Stromal cell of bone marrow (primary cell): Measurements from ENCODE around the gene CASR.
"Not testable (repeated sequence)": the region's sequence is repeated elsewhere in the genome, so short reads cannot be mapped to it uniquely, and the experiment has no call there.

Experiments used
- DNase-seq: peaks from one replicate; pipeline ENCODE4 v3.0.0-alpha.2; 2012; ENCODE audit warnings: low read depth

CASR gene, protein sequence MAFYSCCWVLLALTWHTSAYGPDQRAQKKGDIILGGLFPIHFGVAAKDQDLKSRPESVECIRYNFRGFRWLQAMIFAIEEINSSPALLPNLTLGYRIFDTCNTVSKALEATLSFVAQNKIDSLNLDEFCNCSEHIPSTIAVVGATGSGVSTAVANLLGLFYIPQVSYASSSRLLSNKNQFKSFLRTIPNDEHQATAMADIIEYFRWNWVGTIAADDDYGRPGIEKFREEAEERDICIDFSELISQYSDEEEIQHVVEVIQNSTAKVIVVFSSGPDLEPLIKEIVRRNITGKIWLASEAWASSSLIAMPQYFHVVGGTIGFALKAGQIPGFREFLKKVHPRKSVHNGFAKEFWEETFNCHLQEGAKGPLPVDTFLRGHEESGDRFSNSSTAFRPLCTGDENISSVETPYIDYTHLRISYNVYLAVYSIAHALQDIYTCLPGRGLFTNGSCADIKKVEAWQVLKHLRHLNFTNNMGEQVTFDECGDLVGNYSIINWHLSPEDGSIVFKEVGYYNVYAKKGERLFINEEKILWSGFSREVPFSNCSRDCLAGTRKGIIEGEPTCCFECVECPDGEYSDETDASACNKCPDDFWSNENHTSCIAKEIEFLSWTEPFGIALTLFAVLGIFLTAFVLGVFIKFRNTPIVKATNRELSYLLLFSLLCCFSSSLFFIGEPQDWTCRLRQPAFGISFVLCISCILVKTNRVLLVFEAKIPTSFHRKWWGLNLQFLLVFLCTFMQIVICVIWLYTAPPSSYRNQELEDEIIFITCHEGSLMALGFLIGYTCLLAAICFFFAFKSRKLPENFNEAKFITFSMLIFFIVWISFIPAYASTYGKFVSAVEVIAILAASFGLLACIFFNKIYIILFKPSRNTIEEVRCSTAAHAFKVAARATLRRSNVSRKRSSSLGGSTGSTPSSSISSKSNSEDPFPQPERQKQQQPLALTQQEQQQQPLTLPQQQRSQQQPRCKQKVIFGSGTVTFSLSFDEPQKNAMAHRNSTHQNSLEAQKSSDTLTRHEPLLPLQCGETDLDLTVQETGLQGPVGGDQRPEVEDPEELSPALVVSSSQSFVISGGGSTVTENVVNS

DNA sequence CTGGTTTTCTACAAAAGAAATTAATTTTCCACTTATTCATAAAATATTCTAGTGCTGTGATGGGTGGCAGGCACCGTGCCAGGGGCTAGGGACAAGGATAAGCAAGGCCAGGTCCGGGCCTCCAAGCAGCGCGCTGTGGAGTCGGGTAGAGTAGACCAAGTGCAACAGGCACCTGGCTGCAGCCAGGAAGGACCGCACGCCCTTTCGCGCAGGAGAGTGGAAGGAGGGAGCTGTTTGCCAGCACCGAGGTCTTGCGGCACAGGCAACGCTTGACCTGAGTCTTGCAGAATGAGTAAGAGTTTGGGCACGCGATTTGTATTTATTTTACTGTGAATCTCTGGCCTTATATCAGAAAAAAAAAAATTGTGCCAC lies at the start of gene CASR:
CASR (plus strand) TSS at position 148 of the 372 bp plus-strand sequence. CDS start 70,522 bp downstream, outside the sequence.
- DNase-seq: no peak

DNA sequence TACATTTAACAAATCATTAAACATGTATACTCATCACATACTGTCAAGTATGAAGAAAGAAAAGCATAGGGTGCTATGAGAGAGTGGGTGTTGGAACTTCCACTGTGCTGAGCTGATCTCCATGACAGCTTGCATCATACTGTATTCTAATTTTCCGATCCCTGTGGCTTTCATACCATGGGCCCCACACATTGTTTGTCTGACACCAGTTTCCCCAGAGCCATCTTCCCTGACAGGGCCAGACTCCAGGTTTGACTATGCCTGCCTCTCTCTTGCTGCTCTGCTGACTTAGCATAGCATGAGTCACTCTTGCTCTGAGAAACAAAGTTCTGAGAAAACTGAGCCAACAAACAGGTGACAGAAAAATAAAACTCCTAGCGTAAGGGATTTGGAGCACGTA lies 37.0 kb upstream of the CASR start:
- DNase-seq: no peak

DNA sequence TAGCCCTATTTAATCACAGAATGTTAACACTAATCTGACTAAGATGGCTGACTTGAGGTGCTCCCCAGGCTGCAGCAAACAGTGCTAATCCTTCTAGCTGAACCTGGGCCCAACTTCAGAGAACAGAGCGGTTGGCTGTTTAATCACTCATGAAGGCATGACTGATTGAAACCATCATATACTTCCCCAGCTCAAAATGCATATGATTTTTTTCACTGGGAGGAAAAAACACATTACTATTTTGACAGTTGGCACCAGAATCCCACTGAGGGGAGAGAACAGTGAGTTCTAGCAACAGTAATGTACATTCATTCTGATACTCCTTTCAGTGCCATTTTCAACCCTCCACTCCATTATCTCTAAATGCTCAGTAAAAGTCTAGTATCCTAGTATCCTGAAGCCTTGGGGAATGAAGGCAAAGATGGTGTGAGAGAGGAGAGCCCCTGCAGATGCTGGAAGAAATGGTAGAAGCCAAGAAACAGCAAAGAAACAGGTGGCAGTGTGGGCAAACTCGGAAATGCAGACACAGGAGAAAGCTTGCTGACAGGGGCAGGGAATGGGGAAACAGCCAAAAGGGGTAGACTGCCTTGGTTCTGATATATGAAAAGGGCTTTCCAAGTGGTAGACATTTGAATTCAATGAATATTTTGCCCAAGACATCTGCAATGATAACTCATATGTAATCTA lies 34.4 kb upstream of the CASR start:
- no peak for DNase-seq

DNA sequence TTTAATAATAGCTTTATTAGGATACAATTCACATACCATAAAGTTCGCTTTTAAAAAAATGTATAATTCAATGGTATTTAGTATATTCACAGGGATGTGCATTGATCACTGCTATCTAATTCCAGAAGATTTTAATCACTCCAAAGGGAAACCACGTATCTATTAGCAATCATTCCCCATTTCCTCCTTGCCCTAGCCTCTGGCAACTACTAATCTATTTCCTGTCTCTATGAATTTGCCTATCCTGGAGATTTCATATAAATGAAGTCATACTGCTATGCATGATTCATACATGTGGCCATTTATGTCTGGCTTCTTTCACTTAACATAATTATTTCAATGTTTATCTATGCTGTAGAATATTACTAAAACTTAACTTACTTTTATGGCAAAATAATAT lies 32.0 kb upstream of the CASR start:
- no peak for DNase-seq

DNA sequence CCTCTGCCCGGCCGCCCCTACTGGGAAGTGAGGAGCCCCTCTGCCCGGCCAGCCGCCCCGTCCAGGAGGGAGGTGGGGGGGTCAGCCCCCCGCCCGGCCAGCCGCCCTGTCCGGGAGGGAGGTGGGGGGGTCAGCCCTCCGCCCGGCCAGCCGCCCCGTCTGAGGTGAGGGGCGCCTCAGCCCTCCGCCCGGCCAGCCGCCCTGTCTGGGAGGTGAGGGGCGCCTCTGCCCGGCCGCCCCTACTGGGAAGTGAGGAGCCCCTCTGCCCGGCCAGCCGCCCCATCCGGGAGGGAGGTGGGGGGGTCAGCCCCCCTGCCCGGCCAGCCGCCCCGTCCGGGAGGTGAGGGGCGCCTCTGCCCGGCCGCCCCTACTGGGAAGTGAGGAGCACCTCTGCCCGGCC lies 18.5 kb upstream of the CASR start:
- not testable (repeated sequence) for DNase-seq

DNA sequence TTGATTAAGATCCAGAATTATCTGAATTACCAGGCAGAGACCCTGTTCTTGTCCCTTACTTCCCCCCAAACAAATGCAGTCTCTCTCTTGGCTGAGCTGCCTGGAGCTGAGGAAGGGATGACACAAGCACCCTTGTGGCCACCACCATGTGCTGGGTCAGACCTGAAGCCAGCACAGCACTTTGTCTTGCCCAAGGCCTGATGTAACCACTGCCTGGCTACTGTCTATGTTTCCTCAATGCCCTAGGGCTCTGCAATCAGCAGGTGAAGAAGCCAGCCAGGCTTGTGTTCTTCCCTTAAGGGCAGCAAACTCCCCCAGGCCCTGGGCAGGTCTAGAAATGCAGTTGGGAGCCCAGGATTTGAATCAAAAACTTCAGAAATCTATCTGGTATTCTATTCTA lies 15.8 kb upstream of the CASR start:
- no peak for DNase-seq

DNA sequence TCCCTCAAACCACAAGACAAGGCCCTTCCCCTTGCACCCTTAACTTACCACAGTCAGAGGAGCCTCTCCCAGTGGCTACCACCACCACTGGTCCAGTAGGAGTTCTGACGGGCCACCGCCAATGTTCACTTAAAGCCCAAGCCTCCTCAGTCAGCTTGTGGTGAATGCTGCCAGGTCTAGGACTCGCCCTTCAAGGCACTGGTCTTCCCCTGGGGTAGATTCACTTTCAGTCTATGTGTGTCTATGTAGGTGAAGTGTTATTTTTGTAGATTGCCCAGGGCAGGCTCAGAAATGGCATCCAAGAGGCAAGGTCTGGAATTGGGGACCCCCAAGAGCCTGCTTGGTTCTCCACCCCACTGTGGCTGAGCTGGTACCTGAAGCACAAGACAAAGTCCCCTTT lies 15.4 kb upstream of the CASR start:
- DNase-seq: no peak

DNA sequence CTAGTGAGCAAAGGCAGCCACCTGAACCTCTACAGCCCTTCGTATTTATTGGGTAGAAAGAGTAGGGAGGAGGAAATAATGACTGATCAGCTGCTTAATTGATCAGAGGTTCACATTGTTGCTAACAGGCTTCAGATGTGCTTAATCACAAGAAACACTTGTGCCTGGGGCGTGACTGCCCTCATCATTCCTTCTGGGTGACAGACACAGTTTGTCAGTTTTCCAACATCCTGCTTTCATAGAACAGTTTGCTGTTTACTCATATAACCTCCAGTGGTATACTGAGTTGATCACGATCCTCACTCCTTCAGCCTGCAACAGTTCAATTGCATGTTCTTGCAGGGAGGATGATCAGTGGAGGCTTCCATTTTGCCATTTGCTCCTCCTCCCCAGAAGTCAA lies 13.6 kb upstream of the CASR start:
- DNase-seq: no peak

DNA sequence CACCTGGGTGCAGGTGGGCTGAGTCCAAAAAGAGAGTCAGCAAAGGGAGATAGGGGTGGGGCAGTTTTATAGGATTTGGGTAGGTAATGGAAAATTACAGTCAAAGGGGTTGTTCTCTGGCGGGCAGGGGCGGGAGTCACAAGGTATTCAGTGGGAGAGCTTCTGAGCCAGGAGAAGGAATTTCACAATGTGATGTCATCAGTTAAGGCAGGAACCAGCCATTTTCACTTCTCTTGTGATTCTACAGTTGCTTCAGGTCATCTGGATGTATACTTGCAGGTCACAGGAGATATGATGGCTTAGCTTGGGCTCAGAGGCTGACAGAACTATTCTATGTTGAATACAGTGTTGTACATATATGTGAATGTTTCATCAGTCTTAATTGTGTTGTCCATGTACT lies 12.1 kb upstream of the CASR start:
- DNase-seq: not testable (repeated sequence)

DNA sequence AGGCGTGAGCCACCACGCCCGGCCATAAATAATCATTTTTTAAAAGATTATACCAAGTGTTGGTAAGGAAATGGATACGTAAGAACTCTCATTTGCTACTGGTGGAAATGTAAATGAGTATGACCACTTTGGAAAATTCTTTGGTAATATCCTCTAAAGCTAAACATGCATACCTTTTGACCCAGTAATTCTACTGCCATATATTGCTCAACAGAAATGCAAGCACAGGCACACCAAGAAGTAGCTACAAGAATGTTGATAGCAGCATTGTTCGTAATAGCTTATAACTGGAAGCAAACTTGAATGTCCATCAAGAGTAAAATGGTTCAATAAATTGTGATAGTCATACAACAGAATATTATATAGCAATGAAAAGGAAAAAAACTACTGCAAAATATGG lies 4.8 kb upstream of the CASR start:
- DNase-seq: no peak

DNA sequence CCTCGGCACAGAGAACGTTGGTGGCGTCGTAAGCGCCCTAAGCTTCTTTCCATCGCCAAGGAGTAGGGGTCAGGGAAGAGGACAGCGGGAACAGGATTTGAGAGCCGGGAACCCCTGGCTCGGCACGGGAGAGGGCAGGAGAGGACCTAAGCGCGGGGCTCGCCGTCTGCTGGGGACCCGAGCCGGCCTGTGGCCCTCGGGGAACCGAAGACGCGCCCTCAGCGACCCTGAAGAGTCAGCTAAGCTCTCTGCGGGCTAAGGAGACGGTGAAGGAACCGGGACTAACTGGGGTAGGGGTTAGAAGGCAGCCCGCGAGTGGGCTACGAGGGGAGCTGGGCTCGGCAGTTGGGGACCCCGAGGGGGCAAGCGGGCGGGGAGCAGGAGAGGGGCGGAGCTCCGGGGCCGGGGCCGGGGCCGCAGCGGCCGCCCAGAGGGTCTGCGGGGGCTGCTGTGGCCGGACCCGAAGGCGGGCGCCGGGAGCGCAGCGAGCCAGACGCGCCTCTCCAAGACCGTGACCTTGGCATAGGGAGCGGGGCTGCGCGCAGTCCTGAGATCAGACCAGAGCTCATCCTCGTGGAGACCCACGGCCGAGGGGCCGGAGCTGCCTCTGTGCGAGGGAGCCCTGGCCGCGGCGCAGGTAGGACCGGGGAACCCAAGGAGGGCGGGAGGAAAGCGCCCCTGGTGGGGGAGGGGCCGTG lies 574 bp downstream of the CASR start:
- DNase-seq: no peak

DNA sequence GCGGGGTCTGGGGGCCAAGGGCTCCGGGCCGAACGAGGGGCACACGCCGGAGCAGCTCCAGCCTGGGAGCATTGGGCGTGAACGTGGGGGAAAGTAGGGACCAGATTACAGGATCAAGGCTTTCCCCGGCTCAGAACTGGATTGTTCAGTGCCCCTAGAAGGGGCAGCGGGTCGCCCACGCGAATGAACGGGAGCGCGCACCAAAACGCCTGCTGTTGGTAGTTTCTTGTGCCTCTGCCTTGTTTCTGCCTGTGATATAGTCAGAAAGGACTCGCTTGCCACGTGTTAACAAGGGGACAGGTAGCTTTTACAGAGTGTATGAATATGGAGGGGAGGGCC lies 1.1 kb downstream of the CASR start:
- no peak for DNase-seq

DNA sequence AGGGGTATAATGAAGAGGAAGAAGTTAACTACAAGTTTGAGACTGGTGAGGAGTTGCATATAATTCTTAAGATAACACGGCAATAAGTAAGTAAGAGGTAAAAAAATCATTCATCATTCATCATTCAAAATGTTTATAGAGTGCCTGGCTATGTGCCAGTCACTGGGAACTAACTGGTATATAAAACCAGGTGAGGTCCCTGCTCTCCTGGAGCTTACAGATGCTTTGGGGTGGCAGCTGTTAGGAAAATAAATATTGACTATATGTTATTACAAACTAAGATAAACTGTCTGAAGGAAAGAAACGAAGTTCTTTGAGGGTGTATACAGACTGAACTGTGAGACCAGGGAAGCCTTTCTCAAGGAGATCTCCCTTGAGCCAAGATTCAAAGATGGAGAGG lies 2.9 kb downstream of the CASR start:
- no peak for DNase-seq

DNA sequence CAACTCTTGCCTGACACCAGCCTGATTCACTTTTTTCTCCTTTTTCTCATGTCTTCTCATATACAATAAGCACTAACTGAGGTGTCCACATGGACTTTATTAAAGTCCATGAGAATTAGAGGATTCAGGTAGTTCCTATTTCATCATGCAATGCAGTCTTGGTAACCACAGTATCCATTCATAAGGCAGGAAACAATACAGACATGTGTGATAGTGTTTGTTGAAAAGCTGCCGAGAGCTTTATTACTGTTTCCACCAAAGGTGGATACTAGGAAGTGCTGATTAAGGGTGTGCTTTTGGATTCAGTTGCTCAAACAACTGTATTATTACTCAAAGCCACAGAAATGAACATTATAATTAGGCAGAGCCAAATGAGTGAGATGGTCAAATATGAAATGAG lies 5.3 kb downstream of the CASR start:
- DNase-seq: no peak

DNA sequence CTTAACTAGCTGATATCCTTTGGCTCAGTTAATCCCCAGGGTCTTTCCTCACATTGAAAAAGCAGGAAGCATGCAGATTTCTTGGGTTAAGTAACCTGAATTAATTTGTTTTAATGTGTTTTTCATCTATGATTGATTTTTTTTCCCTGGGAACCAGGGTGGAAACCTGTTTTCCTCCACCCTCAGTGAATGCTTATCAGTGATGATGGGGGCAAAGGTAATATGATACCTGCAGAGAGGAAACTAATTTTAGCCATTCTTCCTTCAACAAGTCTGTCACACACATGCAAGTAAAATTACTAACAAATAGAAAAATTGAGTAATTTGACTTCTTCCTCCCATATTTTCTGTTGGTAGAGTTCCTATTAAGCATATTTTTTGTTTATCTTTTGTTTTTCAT lies 5.9 kb downstream of the CASR start:
- DNase-seq: no peak

DNA sequence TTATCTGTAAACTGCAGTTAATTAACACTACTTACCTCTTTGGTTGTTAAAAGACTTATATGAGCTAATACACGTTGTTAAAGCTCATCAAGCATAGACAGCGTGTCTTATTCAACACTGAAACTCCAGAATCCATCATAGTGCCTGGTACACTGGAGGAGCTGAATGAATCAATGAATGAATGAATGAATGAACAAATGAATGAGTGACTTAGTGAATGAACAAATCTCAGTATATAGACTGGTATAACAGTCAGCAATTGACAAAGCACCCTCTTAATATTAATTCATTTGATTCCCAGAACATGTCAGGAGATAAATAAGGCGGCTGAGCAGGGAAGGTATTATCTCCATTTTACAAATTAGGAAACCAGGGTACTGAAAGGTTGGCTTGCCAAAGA lies 7.1 kb downstream of the CASR start:
- no peak for DNase-seq

DNA sequence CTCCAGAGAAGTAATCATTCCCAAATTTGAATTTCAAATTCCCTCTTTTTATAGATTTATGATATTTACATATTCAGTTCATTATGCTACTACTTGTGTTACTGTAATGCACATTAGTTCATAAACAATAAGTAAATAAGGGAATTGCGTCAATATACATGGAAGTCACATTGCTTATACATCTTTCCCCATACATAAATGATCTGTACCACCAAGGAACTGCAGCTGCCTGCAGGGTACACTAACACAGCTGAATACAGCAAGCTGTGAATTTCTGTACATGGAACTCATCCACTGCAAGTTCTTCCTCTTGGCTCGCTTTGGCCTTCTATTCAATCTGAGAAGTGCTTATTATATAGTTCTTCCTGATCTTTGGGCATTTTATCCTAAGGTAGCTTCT lies 15.5 kb downstream of the CASR start:
- DNase-seq: no peak

DNA sequence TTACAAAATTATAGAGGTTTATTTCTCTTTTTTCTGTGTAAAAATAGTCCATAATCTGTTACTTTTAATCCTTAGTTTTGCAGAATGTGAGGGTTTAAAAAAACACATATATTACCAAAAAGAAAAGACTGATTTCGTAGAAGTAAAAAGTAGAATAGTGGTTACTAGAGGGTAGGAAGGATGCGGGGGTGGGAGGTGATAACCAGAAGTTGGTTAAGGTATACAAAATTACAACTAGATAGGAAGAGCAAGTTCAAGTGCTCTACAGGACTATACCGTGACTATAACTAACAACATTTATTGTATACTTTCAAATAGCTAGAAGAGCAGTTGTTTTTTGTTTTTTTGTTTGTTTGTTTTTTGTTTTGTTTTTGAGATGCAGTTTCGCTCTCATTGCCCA lies 16.1 kb downstream of the CASR start:
- no peak for DNase-seq

DNA sequence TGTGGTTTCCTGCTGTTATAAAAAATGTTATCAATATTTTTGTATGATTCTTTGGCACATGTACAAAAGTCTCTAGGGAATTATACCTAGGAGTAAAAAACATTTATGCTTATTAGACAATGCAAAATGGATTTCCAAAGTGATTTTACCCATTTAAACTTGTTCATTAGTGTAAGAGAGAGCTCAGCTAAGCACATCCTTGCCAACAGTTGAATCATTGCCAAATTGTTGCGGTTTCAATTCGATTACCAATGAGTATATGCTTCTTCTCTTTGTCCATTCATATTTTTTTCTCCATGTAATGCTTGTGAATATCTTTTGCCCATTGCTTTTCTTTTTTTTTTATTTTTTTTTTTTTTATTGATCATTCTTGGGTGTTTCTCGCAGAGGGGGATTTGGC lies 17.2 kb downstream of the CASR start:
- no peak for DNase-seq

DNA sequence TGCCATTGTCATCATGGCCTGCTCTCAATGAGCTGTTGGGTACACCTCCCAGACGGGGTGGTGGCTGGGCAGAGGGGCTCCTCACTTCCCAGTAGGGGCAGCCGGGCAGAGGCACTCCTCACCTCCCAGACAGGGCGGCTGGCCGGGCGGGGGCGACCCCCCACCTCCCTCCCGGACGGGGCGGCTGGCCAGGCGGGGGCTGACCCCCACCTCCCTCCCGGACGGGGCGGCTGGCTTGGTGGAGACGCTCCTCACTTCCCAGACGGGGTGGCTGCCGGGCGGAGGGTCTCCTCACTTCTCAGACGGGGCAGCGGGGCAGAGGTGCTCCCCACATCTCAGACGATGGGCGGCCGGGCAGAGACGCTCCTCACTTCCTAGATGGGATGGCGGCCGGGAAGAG lies 18.0 kb downstream of the CASR start:
- DNase-seq: not testable (repeated sequence)

DNA sequence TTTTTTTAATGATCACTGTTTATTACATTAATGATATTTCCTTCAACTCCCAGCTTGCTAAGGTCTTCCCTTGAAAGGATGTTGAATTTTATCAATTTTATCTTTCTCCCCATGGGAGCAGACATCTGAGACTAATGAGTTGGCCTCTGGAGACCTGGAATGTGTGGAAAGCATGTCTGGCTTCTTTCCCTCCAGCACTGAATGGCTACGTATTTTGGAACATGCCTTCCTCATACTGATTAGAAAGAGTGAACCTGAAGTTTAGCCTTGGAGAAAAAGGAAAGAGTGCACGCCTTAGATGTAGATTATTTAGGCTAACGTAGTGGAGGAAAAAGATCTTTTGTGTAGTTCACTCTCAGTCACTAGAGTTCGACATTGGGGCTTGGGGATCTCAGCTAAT lies 25.1 kb downstream of the CASR start:
- DNase-seq: no peak

DNA sequence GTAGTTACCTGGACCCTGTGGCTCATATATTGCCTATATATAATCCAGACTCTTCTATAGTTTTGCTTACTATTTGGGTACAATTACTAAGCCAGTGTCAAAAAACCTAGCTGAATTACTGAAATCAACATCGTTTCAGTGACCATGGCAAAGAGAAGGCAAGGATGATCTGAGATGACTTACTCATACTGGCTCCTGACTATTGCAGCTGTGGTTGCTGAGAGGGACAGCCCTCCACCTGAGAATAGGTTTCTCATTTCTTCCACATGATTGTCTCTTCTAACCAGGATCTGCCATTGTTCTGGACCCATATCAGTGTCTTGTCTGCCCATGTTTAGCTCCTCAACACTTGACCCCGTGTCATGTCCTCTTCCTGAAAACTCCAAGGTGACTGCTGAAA lies 30.2 kb downstream of the CASR start:
- DNase-seq: no peak
